Suppressor macrophage treated with lipopolysaccharide for 1 hour (primary cell): ENCODE results near the gene FZR1.
"Not testable (repeated sequence)": the region's sequence is repeated elsewhere in the genome, so short reads cannot be mapped to it uniquely, and the experiment has no call there.

Experiments used
- DNase-seq, 3 donors: peaks; one replicate each; pipeline ENCODE4 v3.0.0-alpha.2; 2020 to 2022

The FZR1 gene

DNA sequence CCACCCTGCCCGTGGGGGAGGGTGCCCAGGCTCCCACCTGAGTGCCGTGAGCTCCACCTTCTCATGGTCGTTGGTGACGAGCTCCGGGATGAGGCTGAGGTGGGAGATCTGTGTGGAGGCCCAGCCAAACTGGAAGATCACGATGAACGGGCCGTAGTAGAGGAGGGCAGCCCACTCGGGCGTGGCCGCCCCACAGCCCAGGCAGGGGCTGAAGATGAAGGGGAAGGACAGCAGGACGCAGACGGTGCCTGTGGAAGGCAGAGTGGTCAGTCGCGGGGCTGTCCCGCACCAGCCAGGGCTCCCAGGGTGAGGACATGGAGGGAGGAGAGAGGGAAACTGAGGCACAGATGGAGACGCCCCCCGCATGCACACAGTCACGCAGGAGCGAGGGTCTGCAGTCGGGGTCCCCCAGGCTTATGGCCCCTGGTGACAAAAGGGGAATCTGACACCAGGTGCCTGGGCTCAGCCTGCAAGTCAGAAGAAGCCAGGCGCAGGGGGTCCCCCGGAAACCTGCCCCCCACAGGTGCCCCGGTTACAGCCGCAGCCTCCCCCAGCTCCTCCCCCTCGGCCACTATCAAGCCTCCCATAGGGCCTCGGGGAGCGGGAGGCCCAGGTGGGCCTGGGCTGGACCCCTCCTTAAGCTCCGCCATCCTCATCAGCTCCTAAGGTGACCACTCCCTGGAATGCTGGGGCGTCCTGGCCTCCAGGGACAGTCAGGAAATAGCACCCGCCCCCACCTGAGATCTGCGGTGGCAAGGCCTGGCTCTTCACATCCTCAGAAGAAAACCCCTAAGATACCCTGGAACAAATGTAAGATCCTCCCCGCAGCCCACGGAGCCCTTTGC, 45.1 kb downstream of the FZR1 start:
- no peak for DNase-seq

GRCh38 chr19:3551792-3552095, 45.6 kb downstream of the FZR1 start:
- DNase-seq, result no peak

DNA sequence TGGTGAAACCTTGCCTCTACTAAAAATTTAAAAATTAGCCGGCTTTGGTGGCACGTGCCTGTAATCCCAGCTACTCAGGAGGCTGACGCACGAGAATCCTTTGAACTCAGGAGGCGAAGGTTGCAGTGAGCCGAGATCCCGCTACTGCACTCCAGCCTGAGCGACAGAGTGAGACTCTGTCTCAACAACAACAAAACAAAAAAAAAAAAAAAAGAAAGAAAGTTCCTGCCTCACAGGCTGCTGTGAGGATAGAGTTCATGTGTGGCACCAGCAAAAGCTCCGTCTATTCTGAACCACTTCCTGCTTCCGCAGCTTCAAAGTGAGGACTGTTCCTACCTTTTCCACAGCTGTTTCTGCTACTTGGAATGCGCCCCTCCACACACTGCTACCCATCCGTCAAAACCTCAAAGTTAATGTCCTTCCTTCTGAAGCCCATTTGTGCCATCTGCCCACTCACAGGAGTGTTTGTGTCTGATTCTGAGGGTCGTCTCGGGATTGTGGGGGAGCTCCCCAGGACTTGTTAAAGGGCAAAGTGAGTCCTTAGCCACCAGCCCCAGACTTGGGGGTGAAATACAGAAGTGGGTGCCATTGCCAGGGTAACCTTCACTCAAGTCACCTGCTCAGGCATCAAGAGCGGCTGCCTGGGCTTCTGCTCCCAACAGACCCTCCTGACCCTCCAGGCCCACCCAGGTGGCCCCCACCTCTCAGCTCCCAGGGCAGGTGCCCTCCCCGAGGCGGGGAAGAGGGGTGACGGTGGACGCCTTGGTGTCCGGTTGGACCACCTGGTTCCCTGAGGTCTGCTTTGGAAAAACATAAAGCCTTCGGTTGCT, 48.4 kb downstream of the FZR1 start:
- DNase-seq, result peak in 2 of 3 donors; percentile 46 to 48

DNA sequence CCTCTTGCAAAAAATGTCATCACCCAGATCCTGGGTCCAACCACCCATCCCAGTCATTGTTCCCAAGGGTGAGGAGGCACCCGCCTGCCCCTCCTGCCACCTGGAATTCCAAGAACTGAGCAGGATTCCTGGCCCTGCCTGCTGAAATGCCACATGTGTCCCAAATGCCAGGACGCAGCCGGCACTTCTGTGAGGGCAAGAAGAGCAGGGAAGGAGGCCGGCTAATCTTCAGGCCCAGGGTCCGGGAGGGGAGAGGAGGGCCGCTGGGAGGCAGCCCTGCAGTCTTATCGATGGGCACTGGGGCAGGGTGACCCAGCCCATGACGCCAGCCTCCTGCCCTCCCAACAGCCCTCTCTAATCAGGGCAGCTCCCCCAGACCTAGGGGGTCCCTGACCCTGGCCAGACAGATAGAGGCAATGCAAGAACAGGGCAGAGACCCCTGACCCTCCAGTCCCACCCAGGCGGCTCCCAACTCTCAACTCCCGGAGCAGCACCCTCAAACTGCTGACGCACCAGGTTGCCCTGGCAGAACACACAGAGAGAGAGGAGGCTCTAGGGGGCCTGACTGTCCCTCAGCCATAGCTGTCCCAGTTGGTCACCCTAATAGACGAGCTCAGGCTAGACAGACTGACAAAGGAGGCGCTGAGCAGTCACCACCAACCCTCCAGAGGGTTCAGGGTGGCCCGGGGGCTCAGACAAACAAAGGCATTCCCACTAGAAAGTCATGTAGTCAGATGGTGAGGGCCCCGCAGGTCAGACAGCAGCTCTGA, 49.7 kb downstream of the FZR1 start:
- peak in 1 of 3 donors; percentile 5 for DNase-seq

- no peak for DNase-seq
Observed at GRCh38 chr19:3556423-3556977, 50.4 kb downstream of the FZR1 start.

DNA sequence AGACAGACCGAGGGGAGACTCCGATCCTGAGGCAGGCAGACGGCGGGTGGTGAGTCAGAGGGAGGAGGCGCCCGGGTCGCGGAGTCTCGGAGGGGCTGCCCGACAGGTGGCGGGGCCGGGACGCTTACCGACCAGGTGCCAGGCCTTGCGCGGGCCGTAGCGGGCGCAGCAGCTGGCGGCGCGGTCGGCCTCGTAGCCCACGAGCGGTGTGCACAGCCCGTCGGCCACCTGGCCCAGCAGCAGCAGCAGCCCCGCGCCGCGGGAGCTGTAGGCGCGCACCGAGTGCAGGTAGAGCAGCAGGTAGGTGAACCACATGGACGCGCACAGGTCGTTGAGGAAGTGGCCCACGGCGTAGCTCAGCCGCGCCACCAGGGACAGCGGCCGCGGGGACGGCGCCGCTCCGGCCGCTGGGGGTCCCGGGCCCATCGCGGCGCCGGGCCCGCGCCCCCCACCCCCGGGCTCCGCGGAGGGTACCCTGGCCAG, 50.9 kb downstream of the FZR1 start:
- DNase-seq, result peak; percentile 67 to 78 (median 72)

GRCh38 chr19:3557461-3558248, 51.5 kb downstream of the FZR1 start, which contains the start of gene MFSD12:
Gene MFSD12, minus strand, starts transcription at chr19:3557586. Its CDS starts 183 bp downstream, at chr19:3557403.
- DNase-seq, result peak; percentile 99 to 100 (median 99)

GRCh38 chr19:3563709-3564524, 57.8 kb downstream of the FZR1 start:
- peak; percentile 69 to 76 (median 74) for DNase-seq

GRCh38 chr19:3565139-3565538, 59.0 kb downstream of the FZR1 start:
- peak in 2 of 3 donors; percentile 48 to 49 for DNase-seq

DNA sequence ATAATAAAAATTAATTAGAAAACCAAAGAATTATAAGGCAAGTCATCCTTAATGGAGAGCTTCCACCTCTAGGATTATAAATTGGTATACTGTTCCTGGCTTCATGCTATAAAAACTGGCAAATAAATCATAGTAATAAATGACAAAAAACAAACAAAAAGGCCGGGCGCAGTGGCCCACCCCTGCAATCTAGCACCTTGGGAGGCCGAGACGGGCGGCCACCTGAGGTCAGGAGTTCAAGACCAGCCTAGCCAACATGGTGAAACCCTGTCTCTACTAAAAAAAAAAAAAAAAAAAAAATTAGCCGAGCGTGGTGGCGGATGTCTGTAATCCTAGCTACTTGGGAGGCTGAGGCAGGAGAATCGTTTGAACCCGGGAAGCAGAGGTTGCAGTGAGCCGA, 63.9 kb downstream of the FZR1 start:
- DNase-seq, result not testable (repeated sequence)

DNA sequence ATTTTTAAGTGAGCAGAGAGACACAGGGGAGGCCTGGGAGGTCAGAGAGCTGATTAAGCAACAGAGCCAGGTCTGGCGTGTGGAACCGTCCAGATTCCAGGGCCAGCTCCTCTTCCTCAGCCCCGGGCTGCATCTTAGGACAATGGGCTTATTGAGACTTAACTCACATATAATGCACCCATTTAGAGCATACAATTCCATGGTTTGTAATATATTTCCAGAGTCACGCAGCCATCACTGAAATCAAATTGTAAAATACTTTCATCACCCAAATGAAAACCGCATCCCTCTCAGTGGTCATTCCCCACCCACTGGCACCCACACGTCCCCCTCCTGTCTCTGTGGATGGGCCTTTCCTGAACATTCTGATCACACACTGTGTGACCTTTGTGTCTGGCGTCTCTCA, 64.5 kb downstream of the FZR1 start:
- peak; percentile 72 to 80 (median 76) for DNase-seq

DNA sequence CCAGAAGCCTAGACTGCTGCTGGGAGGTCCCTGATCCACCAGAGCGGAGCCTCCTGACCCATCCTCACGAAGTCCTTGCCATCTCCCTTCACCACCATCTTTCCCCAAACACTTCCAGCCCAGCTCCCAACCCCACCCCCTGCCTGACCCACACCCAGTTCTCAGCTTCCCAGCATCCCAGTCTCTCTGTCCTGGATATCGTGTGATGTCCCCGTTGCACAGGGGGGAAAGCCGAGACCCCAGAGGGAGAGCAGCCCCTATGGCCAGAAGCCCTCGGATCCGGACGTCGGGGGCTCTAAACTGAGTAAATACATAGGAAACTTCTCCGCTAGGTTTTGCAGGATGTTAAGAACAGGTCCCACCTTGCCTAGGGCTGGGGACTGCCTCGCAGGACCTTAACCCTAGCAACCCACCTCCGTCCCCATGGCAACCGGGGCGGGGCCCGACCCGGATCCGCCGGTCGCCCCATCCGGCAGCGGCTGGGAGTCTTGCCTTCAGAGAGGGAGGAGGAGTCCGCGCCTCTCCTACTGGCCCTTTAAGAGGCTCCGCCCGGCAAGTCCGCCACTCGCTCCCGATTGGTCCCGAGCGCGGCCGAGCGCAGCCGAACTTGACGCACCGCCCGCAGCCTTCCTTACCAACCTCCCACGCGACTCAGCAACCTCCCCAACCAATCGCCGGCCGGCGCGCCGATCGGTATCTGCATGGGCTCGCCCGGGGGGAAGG, 66.2 kb downstream of the FZR1 start:
- DNase-seq, result peak; percentile 100

- no peak for DNase-seq
Observed at GRCh38 chr19:3572855-3573161, 66.7 kb downstream of the FZR1 start, which contains the start of gene HMG20B. Gene HMG20B, plus strand, starts transcription at chr19:3572944. Its CDS starts 366 bp downstream, at chr19:3573310.

DNA sequence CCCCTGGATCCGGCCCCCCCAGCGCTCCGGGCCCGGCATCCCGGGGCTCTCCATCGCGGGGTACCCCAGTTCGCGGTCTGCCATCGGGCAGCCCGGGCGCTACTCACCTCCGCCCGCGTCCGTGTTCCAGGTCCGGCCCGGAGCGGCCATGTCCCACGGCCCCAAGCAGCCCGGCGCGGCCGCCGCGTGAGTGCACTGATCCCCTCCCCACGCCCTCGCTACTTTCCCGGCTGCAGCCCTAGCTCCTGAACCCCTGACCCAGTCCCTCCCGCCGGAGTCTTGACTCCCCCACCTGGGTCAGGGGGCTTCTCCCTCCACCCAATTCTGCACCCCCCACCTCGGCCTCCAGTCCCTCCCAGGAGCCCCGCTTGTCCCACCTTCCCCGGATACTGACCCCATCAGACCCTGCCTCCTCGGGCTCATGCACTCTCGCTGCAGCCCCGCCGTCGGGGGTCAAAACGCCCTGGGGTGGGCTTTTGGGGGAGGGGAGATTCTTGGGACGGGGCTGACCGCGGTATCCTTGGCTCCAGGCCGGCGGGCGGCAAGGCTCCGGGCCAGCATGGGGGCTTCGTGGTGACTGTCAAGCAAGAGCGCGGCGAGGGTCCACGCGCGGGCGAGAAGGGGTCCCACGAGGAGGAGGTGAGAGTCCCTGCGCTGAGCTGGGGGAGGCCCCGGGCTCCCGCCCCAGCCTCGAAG, 67.2 kb downstream of the FZR1 start:
- peak in 2 of 3 donors; percentile 39 to 66 for DNase-seq

- peak; percentile 99 to 100 (median 100) for DNase-seq
Observed at GRCh38 chr19:3573858-3574637, 67.9 kb downstream of the FZR1 start.

DNA sequence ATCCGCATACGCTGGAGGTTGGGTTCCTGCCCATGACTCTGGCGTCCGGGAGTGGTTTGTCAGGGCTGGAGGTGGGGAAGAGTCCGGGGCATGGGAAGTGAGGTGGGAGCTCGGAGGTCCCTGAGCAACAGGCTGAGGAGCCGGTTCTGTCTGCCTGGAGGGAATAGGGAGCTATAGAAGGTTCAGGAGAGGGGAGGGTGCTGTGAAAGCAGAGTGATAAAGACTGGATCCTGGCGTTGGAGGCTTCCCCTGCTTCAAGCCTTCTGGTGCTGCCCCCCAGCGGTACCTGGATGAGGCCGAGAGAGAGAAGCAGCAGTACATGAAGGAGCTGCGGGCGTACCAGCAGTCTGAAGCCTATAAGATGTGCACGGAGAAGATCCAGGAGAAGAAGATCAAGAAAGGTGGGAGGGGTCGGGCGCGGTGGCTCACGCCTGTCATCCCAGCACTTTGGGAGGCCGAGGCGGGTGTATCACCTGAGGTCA, 69.2 kb downstream of the FZR1 start:
- no peak for DNase-seq

DNA sequence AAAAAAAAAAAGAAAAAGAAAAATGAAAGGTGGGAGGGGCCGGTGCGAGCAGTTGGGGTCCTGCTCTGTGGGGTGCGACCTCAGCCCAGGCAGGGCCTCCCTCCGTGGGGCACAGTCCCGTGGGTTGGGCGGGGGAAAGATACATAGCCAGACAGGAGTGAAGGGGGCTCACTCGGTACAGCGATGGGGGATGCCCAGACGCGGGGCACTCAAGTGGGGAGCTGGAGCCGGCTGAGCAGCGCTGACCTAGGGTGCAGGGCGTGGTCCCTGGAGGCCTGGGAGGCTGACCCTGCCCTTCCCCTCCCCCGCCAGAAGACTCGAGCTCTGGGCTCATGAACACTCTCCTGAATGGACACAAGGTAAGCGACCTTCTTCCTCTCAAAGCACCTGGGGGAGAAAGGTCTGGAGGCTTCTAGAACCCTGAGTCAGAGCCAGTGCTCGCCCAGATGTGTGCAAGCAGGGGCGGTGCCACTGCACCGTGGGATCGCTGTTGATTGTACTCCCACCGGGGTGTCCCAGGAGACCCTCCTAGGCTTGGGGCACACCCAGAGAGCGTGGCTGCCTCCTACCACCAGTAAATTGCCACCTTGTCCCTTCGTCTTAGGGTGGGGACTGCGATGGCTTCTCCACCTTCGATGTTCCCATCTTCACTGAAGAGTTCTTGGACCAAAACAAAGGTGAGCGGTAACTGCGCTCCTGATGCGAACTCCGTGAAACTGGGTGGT, 70.0 kb downstream of the FZR1 start:
- no peak for DNase-seq
